ENCODE data around the gene KCNK13.

The KCNK13 gene

GRCh38 chr14:90132821-90133570 lies 71.2 kb downstream of the KCNK13 start:
- DNase-seq (ENCODE audit: low read depth in 2 of 2) = no peak

- no peak for DNase-seq (ENCODE audit: low read depth in 2 of 2)
Measured at GRCh38 chr14:90136904-90137303, 75.1 kb downstream of the KCNK13 start.

GRCh38 chr14:90137807-90138206 lies 76.0 kb downstream of the KCNK13 start:
- no peak for DNase-seq (ENCODE audit: low read depth in 2 of 2)

GRCh38 chr14:90139199-90139598 lies 77.4 kb downstream of the KCNK13 start:
- no peak for DNase-seq (ENCODE audit: low read depth in 2 of 2)

- no peak for DNase-seq (ENCODE audit: low read depth in 2 of 2)
Measured at GRCh38 chr14:90140298-90140955, 78.6 kb downstream of the KCNK13 start.

GRCh38 chr14:90140956-90141316 lies 79.1 kb downstream of the KCNK13 start:
- no peak for DNase-seq (ENCODE audit: low read depth in 2 of 2)

- no peak for DNase-seq (ENCODE audit: low read depth in 2 of 2)
Measured at GRCh38 chr14:90153429-90153828, 91.6 kb downstream of the KCNK13 start.

GRCh38 chr14:90154110-90154509 lies 92.3 kb downstream of the KCNK13 start:
- DNase-seq (ENCODE audit: low read depth in 2 of 2) = no peak

- DNase-seq (ENCODE audit: low read depth in 2 of 2) = no peak
Measured at GRCh38 chr14:90159146-90159545, 97.4 kb downstream of the KCNK13 start.

GRCh38 chr14:90159688-90160087 lies 97.9 kb downstream of the KCNK13 start:
- DNase-seq (ENCODE audit: low read depth in 2 of 2) = no peak

- no peak for DNase-seq (ENCODE audit: low read depth in 2 of 2)
Measured at GRCh38 chr14:90161129-90161528, 99.3 kb downstream of the KCNK13 start.

- DNase-seq (ENCODE audit: low read depth in 2 of 2) = no peak
Measured at GRCh38 chr14:90168425-90169105, 106.8 kb downstream of the KCNK13 start.

- DNase-seq (ENCODE audit: low read depth in 2 of 2) = no peak
Measured at GRCh38 chr14:90175631-90176030, 113.8 kb downstream of the KCNK13 start.

GRCh38 chr14:90177539-90178189 lies 115.9 kb downstream of the KCNK13 start:
- DNase-seq (ENCODE audit: low read depth in 2 of 2) = no peak

- no peak for DNase-seq (ENCODE audit: low read depth in 2 of 2)
Measured at GRCh38 chr14:90179357-90179756, 117.6 kb downstream of the KCNK13 start.

GRCh38 chr14:90179809-90180779 lies 118.3 kb downstream of the KCNK13 start:
- no peak for DNase-seq (ENCODE audit: low read depth in 2 of 2)

- DNase-seq (ENCODE audit: low read depth in 2 of 2) = no peak
Measured at GRCh38 chr14:90184094-90184493, 122.3 kb downstream of the KCNK13 start.

- DNase-seq (ENCODE audit: low read depth in 2 of 2) = no peak
Measured at GRCh38 chr14:90184571-90185266, 122.9 kb downstream of the KCNK13 start.

GRCh38 chr14:90188588-90188987 lies 126.8 kb downstream of the KCNK13 start:
- DNase-seq (ENCODE audit: low read depth in 2 of 2) = no peak

GRCh38 chr14:90191154-90191553 lies 129.4 kb downstream of the KCNK13 start:
- no peak for DNase-seq (ENCODE audit: low read depth in 2 of 2)

GRCh38 chr14:90191585-90191984 lies 129.8 kb downstream of the KCNK13 start:
- DNase-seq (ENCODE audit: low read depth in 2 of 2) = no peak

Measured in stimulated activated CD8-positive, alpha-beta memory T cell treated with anti-CD3 and anti-CD28 coated beads, Interleukin-2, amount 100 ng/mL, for 48 hours (primary cell).